Skin of body (tissue), 2 donors: ENCODE data around the gene TTC7B. TPM values are rescaled to one million over a fixed set of nuclear protein-coding genes. Genes with fewer than 3 reads are reported as not detected.

Experiments
- DNase-seq: peaks from one replicate; lab custom pipeline; 2025; lab: John Stamatoyannopoulos, UW
- total RNA-seq: library from RNA; depleted of rRNA; stranded (reverse); fragments of >200 nt; gene quantifications from one replicate; pipeline ENCODE4 v1.2.3, GENCODE V29; 2014

The TTC7B gene
- total RNA-seq, 1 donor from 2014 or later: 15.9 TPM

DNA sequence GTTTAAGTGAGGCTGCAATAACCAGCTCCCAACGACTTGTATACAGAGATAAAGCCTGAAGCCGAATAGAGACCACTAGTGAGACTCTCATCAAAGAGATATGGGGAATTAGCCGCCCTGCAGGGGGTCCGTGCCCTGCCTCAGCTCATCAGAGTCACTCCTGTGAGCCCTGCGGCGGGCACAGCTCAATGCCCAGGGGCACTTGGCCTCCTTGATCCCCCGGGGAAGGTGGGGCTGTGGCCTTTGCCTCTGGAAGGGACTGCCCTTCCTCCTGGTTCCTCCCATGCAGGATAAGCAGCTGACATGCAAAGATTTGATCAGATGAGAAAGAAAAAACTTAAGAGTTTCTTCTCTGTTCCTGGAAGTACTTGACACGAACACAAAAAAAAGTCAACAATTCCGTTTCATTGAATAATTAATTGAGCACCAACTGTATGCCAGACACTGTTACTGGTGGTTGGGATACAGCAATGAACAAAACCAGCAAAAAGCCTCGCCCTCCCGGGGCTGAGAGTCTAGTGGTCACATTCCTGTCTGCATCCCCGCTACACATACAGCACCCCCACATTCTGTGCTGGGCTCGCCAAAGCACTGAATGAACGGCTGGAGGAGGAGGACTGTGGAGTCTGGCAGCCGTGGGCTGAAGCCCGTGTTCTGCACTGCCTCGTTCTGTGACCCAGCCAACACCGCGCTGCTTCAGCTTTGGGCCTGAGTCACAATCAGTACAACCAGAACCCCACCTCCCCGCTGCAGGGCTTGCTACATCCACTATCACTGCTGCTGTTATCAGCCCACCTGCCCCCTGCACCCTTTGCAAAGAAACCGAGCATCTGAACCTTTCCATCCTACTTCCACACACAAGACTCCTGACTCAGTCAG, 10.3 kb downstream of the TTC7B start:
- DNase-seq: no peak

DNA sequence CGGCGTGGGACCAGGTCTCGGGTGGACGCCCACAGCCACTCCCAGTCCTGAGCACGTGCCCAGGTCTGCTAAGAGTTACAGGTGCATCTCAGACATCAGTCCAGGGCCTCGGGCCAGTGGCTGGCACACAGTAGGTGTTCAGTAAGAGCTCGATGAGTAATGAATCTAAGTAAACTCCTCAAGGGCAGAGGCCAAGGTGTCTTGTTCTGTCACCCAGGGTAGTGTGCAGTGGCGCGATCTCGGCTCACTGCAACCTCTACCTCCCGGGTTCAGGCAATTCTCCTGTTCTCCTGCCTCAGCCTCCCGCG, 11.2 kb downstream of the TTC7B start:
- no peak for DNase-seq

DNA sequence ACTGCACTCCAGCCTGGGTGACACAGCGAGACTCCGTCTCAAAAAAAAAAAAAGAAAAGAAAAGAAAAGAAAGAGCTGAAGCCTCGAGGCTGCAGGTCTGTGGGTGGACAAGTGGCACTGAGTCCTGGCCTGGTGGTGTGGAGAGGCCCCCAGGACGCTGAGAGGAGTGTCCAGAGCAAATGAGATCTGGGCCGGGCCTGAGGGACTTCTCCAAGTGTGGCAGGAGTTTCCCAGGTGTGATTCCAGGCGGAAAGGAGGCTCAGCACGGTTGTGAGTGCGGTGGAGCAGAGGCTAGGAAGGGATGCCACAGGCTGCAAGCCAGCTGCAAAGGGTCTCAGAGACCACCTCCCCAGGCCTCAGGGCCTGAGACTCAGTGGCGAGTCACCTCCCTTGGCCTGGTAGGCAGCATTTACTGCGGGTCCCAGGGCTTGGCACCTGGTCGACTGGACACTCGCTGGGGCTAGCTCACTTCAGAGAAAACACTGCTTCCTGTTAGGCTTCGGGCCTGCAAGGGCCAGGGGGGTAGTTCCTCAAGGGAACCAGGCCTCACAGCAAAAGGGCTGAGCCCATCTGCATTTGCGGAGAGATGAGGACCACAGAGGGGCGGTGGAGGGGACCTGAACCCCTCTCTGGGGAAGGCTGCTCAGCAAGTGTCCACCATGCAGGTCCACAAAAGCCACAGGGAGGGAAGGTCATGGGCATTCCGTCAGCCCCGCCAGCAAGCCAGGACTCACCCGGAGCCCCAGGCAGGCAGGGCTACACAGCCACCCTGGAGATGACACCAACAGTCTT, 11.7 kb downstream of the TTC7B start:
- no peak for DNase-seq

DNA sequence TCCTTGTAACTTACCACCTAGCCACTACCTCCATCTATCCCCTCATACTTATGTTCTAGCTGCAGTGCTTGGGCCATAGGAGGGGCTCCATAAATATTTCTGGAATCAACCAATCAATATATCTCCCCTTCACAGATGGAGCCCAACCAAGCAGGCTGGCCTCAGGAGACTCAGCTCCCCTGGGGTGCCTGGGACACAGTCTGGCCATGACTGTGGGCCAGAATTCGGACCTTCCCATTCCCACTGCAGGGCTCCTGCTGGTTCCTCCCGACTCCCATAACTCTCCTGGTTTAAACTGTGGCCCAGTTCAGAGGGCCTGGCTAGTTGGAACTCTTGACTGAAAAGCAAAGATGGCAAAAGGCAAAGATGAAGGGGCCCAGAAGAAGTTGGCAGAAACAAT, 13.0 kb downstream of the TTC7B start:
- no peak for DNase-seq

DNA sequence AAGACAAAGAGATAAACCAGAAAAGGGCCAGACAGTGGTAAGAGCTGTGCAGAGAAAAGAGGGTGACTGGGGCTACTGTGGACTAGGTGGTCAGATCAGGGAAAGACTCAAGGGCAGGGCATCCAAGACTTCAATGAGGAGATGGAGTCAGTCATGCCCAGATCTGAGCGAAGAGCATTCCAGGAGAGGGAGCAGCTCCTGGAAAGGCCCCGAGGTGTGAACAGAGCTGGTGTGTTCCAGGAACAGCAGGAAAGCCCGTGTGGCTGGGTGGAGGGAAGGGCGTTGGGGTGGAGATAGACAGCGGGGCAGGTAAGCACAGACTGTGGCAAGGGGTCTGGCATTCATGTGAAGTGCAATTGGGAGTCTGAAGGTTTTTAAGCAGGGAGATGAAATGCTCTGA, 16.8 kb downstream of the TTC7B start:
- DNase-seq: no peak

DNA sequence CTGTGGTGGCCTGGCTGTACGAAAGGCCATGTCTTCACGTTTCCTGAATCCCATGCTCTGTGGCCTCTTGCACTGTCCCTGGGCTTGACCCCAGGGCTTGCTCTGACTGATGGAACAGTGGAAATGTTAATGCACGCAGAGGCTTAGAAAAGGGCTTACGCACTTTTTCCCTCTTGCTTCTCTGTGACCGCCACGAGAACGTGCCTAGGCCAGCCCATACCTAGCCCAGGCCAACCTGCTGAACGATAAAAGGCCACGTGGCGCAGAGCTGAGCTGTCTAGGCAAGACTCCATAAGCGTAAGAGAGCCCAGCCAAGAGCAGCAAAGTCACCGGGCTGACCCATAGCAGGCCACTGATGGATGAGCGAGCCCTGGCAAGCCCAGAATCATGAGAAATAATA, 18.3 kb downstream of the TTC7B start:
- DNase-seq: no peak

DNA sequence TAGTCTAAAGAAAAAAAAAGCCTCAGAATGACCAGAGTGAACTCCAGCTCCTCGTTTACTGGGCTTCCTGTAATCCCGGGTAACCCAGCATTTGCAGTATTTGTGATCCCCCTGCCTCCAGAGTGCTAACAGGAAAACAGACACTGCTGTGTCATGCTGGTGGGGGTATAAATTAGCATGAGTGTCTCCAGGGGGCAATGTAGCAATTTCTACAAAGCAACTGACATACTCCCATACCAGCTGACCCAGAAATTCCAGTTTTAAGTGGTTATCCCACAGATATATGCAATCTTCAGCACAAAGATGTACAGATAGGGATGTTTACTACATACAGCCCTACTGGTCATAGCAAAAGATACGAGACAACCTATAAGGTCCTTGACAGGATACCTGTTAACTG, 18.8 kb downstream of the TTC7B start:
- DNase-seq: no peak

DNA sequence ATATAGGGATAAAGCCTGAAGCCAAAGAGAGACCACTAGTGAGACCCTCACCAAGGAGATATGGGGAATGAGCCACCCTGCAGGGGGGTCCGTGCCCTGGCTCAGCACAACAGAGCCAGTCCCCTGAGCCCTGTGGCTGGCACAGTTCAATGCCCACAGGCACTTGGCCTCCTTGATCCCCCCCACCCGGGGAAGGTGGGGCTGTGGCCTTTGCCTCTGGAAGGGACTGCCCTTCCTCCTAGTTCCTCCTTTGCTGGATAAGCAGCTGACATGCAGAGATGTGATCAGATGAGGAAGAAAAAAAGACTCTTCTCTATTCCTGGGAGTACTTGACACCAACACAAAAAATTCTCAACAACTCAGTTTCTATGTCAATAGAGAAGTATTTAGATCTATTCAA, 19.9 kb downstream of the TTC7B start:
- no peak for DNase-seq

DNA sequence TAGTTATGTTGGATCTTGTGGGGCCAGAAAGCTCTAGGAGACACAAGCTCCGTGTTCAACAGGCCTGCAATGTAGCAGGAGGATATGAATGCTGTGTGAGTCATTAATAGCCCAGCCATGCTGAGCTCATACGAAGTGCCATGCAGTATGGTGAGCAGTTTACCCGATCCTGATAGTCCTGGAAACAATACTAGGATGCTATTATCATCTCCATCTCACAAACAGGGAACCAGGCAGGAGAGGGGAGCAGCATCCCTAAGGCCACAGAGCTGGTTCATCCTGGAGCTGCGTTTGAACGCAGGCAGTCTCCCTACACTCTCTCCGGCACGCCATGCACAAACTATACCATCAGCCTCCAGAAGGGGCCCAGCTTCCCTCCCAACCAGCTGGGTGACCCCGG, 20.5 kb downstream of the TTC7B start:
- DNase-seq: no peak

DNA sequence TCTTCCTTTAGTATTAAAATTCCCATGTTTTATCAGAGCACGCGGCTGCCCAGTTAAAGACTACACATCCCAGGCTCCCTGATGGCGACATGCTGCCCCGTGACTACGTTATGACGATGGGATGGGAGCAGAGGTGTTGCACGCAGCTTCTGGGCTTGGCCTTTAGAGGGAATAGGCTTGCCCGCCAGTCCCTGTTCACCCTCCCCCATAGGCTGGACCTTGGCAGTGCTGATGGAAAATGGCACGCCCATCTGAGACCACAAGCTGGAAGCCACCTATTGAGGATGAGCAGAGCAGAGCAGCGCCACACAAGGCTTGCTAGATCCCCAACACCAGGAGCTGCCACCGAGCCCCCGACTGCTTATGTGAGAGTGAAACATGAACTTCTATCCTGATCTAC, 24.7 kb downstream of the TTC7B start:
- no peak for DNase-seq

DNA sequence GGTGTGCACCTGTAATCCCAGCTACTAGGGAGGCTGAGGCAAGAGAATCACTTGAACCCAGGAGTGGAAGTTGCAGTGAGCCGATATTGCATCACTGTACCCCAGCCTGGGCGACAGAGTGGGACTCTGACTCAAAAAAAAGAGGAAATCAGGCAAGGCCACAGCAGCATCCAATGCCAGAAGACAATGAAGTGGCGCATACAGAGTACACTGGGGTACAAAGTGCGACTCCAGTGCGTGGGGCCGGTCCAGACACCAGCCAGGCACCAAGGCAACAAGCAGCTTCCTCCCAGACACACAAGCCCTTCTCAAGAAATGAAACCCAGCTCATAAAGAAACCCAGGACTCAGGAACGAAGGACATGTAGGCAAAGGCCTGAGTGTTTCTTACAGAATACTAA, 28.2 kb downstream of the TTC7B start:
- DNase-seq: no peak

DNA sequence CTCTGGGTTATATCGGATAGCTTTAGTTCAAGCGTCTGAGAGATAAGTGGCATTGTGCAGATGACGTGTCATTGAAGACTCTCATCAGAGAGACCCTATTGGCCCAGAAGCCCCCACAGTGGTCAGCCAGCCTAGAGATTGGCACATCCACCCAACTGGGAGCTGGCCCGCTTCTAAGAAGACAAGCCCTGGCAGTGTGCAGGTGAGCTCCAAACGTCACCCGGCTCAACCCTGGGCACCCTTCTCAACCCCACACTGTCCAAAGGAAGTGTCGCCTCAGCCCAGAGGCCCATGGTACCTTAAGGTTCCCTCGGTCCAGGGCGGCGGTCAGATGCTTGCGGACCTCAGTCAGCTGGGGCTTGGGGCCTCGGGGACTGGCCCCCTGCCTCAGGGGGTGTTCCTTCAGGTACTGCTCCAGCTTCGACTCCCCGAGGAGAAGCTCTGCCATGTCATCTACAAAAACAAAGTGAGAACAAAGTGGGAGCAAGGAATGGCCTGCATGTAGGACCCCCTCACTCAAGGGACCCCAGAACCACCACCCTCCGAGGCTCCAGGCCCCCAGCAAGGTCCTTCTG, 30.3 kb downstream of the TTC7B start:
- no peak for DNase-seq

DNA sequence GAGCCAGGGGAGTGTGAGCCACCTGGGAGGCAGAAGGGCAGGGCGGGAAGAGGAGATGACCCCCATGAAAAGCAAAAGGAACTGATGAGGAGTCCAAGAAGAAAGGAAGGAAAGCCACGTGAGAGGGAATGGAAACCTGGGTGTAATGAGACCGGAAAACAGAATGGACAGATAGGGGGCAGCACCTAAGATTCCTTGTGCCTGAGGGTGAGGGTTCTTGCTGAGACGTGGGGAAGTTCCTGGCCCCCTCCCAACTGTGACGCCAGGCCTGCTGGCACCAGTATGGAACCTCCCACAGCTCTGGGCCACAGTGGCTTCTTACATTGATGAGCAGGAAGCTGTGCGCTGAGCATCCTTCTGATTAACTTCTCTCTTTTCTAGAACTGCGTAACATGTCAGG, 30.8 kb downstream of the TTC7B start:
- DNase-seq: no peak

DNA sequence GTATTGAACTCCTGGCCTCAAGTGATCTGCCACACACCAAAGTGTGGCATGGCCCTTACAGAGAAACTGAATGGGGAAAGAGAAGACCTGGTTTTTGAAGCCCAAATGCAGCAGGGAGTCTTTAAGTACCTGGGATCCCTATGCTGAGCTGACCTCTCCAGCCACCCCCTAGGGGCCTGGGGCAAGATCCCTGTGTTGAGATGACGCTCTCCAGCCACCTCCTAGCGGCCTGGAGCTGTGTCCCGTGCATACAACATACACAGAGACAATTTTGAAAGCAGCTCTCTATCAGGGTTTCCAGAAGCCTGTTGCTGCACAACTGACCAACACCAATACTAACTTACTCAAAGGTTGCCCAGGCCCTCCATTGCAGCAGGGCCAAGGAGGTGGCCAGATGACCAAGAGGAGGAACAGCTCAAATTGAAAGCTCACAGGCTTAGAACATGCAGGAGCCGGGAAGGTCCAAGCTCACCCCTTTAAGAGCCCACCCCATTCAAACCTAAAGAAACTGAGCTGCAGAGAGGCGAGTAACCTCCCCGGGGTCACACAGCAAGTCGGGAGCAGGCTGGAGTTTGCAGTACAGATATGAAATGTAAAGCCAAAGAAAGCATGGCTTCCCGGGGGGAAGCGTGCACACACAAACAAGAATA, 31.5 kb downstream of the TTC7B start:
- no peak for DNase-seq

DNA sequence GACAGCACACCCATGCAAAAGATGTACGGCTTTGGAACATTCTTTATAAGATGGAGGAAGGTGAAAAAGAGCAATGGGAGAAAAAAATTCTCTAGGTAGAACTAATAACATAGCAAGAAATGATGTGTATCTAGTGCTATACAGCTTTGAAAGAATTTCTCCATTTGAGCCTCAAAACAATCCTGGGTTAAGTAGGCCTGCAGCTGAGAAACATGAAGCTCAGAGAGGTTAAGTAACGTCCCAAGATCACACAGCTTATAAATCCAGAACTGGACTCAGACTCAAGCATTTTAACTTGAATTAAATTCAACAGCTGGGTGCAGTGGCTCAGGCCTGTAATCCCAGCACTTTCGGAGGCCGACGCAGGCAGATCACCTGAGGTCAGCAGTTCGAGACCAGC, 32.9 kb downstream of the TTC7B start:
- no peak for DNase-seq

DNA sequence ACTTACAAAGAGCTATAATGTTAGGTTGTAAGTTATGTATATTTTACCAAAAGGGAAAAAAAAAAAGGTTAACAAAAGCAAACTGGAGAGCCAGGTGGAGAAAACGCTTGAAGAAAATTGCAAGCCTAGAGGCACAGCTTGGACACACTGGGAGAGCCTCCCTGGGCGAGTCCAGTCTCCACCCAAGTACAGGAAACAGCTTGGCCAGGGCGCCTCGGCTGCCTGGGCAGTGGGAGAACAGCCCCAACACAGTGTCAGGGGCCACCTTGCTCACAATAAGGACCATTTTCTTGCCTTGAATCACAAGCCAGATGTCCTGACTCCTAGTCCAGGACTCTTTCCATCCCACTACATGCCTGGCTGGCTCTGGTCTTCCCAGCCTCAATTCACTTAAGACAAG, 33.3 kb downstream of the TTC7B start:
- no peak for DNase-seq

DNA sequence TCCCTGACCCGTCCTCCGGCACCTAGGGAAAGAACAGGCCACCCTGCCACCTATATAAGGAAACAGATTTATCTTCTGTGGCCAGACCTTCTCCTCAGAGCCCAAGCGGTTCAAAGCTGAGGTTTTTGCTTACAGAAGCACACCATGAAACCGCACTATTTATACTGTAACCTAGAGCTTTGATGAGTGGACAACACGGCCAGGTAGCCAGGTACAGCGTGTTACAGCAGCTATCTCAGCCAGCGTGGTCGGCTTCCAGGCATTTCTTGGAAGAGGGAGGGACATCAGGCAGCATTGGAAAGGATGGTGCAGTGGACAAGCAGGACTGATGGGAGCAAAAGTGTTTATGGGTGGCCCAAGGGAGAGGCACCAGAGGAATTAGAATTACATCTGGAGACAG, 34.4 kb downstream of the TTC7B start:
- no peak for DNase-seq

DNA sequence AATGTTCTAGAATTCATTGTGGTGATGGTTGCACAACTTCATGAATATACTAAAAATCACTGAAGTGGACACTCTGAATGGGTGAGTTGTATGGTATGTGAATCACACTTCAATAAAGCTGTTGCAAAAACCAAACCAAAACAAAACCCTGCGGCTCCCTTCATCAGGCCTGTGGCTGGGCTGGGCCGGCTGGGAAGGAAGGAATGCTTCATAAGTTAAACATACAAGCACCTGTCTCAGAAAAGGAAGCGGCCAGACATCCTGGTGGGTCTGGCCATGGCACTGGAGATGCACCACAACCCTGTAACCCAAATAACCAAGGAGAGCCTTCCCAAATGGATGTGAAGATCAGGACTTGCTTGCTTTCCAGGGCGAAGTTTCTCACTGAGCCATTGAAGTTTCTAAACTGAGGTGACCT, 34.9 kb downstream of the TTC7B start:
- DNase-seq: no peak

DNA sequence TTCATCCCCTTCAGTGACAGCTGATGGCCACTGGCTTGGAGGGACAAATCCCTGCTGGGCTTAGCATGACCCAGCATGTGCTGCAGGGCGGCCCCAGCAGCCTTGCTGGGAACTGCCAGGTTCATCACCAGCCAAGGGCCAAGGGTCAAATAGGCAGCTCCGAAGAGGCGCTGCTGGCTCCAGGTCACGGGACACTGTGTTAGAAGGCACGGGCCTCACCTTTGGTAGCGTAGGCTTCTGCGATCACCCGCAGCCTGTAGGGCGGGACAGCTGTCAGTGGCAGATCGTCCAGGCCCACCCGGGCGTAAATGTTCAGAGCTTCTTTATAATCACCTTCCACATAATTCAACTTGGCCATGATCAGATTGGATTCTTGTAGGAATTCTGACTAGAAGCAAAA, 35.7 kb downstream of the TTC7B start:
- no peak for DNase-seq

DNA sequence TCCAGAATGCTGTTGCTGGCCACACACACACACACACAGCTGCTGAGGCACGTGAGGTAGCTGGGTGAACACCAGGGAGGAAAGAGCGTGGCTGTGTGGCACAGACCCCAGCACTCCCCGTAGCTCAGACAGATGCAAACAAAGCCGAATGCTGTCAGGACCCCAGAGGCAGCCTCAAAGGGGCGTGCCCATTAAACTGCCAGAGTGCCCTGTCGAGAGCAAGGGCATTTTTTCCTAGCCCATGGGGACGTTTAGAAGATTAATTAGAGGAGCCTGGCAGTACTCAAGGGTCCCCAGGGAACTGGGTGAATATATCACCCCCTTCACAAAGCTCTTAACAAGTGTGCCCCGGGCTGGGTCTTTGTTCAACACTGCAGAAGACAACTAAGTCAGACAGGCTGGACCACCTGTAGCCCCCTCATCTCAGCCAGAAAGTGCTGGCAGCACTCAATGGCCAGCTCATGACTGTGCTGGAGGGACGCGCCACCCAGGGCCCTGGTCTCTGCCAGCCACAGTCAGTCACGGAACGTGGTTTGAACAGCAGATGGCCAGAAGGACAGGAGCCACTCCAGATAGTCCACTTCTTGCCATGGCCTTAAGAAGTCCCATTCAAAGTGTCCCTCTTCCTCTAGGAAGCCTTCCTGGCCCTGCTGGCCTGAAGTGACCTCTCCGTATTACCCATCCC, 37.5 kb downstream of the TTC7B start:
- DNase-seq: no peak

DNA sequence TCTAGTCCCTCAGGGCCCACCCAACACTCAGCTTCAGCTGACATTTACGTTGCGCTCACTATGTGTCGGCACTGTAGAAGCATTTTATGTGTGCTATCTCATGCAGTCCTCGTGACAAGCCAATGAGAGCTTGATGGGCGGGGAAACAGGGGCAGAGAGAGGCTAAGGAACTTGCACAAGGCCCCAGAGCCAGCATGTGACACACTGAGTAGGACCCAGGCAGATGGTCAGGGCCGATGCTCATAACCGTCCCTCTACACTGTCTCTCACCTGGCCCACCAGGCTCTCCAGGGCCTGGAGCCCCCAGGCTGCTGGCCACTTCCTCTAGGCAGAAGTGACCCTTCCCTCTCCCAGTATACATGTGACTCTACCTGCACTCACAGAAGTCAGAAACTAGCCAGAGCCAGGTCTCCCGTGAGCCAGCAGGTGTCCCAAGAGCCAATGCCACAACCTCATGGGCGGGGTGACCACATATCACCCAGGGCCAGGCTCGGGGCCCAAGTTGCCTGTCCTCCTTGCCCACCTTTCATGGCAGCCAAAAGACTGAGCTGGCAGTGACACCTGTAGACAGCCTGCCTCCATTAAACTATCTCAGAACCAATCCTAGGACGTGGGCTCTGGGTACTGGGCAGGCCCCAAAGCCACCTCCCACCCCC, 38.3 kb downstream of the TTC7B start:
- no peak for DNase-seq
